Measurements from ENCODE around the gene EID2. TPM values are rescaled to one million over a fixed set of nuclear protein-coding genes. Genes with fewer than 3 reads are reported as not detected.

Gene EID2
- total RNA-seq, 4 donors from 2014 or later, result 11.4 to 17.3 (median 14.7) TPM

GRCh38 chr19:39531834-39532232 is 8.1 kb downstream of the EID2 start:
- H3K4me3 ChIP-seq, result peak overlapping the region; percentile 70 to 88
- no peak for TF ChIP-seq POLR2AphosphoS5 (IDR thresholded peaks at IDR 0.05)
- no peak for TF ChIP-seq CTCF (IDR thresholded peaks at IDR 0.05)
- no peak for TF ChIP-seq EP300 (IDR thresholded peaks at IDR 0.05)
- TF ChIP-seq POLR2A (IDR thresholded peaks at IDR 0.05), result no peak
- H3K27ac ChIP-seq, result peak overlapping the region; percentile 55 to 94 (median 90)
- no peak for ATAC-seq
- H3K36me3 ChIP-seq, result peaks cover 0 to 12% of the 10 kb centered on the region in 2 donors
- H3K27me3 ChIP-seq, result no peaks in the 10 kb centered on the region
- H3K4me1 ChIP-seq, result peaks cover 0 to 33% (median 12%) of the 10 kb centered on the region in 3 donors
- WGBS, 2 donors (ENCODE audit: low coverage in 1 of 2), result 16 to 27% methylated on average over 14 of the region's 14 CpGs
- H3K9me3 ChIP-seq, result no peaks in the 10 kb centered on the region

GRCh38 chr19:39525205-39525604 is 14.8 kb downstream of the EID2 start:
- no peaks in the 10 kb centered on the region for H3K27me3 ChIP-seq
- H3K9me3 ChIP-seq, result no peaks in the 10 kb centered on the region
- 90 to 94% methylated on average over 3 of the region's 3 CpGs for WGBS, 2 donors (ENCODE audit: low coverage in 1 of 2)
- no peak for ATAC-seq
- peaks cover 0 to 9% (median 0%) of the 10 kb centered on the region in 3 donors for H3K4me1 ChIP-seq
- no peak overlapping the region for H3K4me3 ChIP-seq
- peaks cover 0 to 16% of the 10 kb centered on the region in 2 donors for H3K36me3 ChIP-seq
- H3K27ac ChIP-seq, result no peak overlapping the region
- TF ChIP-seq CTCF (IDR thresholded peaks at IDR 0.05), result no peak
- no peak for TF ChIP-seq EP300 (IDR thresholded peaks at IDR 0.05)
- no peak for TF ChIP-seq POLR2A (IDR thresholded peaks at IDR 0.05)

GRCh38 chr19:39524495-39524894 is 15.5 kb downstream of the EID2 start:
- WGBS, 2 donors (ENCODE audit: low coverage in 1 of 2), result 79 to 90% methylated on average over 4 to 5 of the region's 8 CpGs
- H3K4me3 ChIP-seq, result no peak overlapping the region
- H3K27ac ChIP-seq, result no peak overlapping the region
- H3K36me3 ChIP-seq, result peaks cover 0 to 13% of the 10 kb centered on the region in 2 donors
- no peaks in the 10 kb centered on the region for H3K27me3 ChIP-seq
- ATAC-seq, result no peak
- H3K9me3 ChIP-seq, result no peaks in the 10 kb centered on the region
- TF ChIP-seq POLR2AphosphoS5 (IDR thresholded peaks at IDR 0.05), result no peak
- no peak for TF ChIP-seq POLR2A (IDR thresholded peaks at IDR 0.05)
- TF ChIP-seq EP300 (IDR thresholded peaks at IDR 0.05), result no peak
- TF ChIP-seq CTCF (IDR thresholded peaks at IDR 0.05), result no peak
- peaks cover 0 to 2% (median 0%) of the 10 kb centered on the region in 3 donors for H3K4me1 ChIP-seq

GRCh38 chr19:39520541-39521484 is 19.1 kb downstream of the EID2 start:
- H3K27me3 ChIP-seq, result peaks cover 15% of the 10 kb centered on the region
- no peak overlapping the region for H3K4me3 ChIP-seq
- ATAC-seq, result no peak
- no peak overlapping the region for H3K27ac ChIP-seq
- peaks cover 0 to 5% (median 2%) of the 10 kb centered on the region in 3 donors for H3K4me1 ChIP-seq
- H3K36me3 ChIP-seq, result peaks cover 0 to 4% of the 10 kb centered on the region in 2 donors
- TF ChIP-seq CTCF (IDR thresholded peaks at IDR 0.05), result no peak
- TF ChIP-seq EP300 (IDR thresholded peaks at IDR 0.05), result no peak
- no peak for TF ChIP-seq POLR2A (IDR thresholded peaks at IDR 0.05)
- TF ChIP-seq POLR2AphosphoS5 (IDR thresholded peaks at IDR 0.05), result no peak
- WGBS, 2 donors (ENCODE audit: low coverage in 1 of 2), result 73 to 83% methylated on average over 4 to 5 of the region's 8 CpGs
- H3K9me3 ChIP-seq, result no peaks in the 10 kb centered on the region
